CD4-positive, alpha-beta T cell (primary cell): ENCODE results near the gene CD226. TPM values are rescaled to one million over a fixed set of nuclear protein-coding genes. Genes with fewer than 3 reads are reported as not detected.

ENCODE experiments used
- ATAC-seq: fragments of 200-7000 bp; cut with Tn5 transposase; one replicate; pipeline ENCODE4 v1.10.0; 2022; ENCODE audit warnings: mild to moderate bottlenecking; ENCODE audit not compliant: poor library complexity
- CTCF ChIA-PET: fragments of 350-600 bp; sonication (Branson Sonifier 250); formaldehyde crosslinking; loops from one replicate; lab custom pipeline; 2021; ENCODE audit warnings: antibody characterized with exemption, inconsistent platforms; lab: Charles Lee
- POLR2A ChIA-PET: fragments of 350-600 bp; sonication (Branson Sonifier 250); formaldehyde crosslinking; loops from one replicate; lab custom pipeline; 2021; ENCODE audit warnings: antibody characterized with exemption, inconsistent platforms; lab: Charles Lee
- DNase-seq, 14 experiments: peaks; one replicate each; pipeline ENCODE4 v3.0.0-alpha.2; 2013 to 2020; ENCODE audit warnings: mixed read lengths in 2 of 14
- H3K27ac ChIP-seq, 2 donors: one replicate each; pipeline versions ENCODE4 v1.5.1 to v1.7.0; 2013; ENCODE audit warnings: low read length in 2 of 2, low read depth in 1 of 2, mild to moderate bottlenecking in 1 of 2
- H3K27me3 ChIP-seq, 2 experiments: 1 replicate in 1 of 2; 2 replicates in 1 of 2; pipeline versions ENCODE4 v1.6.1 to v1.7.0; 2013; ENCODE audit warnings: low read length in 2 of 2, control low read depth in 1 of 2, mild to moderate bottlenecking in 1 of 2, moderate library complexity in 1 of 2; ENCODE audit not compliant: insufficient read depth in 2 of 2, control insufficient read depth in 1 of 2
- H3K36me3 ChIP-seq: one replicate; pipeline ENCODE4 v1.6.1; 2013; ENCODE audit warnings: low read length, control low read depth; ENCODE audit not compliant: insufficient read depth
- H3K4me1 ChIP-seq: one replicate; pipeline ENCODE4 v1.6.1; 2013; ENCODE audit warnings: low read length, control low read depth; ENCODE audit not compliant: insufficient read depth
- H3K4me3 ChIP-seq: one replicate; pipeline ENCODE4 v1.5.1; 2013; ENCODE audit warnings: mild to moderate bottlenecking, low read length, moderate library complexity
- H3K9me3 ChIP-seq, 2 experiments: 1 replicate in 1 of 2; 2 replicates in 1 of 2; pipeline versions ENCODE4 v1.6.1 to v1.7.0; 2013; ENCODE audit warnings: low read length in 2 of 2, mild to moderate bottlenecking in 2 of 2, control low read depth in 1 of 2, moderate library complexity in 1 of 2; ENCODE audit not compliant: control insufficient read depth in 1 of 2, insufficient read depth in 1 of 2
- H3K27ac Mint-ChIP-seq: one replicate; pipeline ENCODE4 v1.8.0; 2020; ENCODE audit warnings: mixed read lengths
- H3K27me3 Mint-ChIP-seq: one replicate; pipeline ENCODE4 v1.8.0; 2021; ENCODE audit warnings: mixed read lengths
- H3K36me3 Mint-ChIP-seq: one replicate; pipeline ENCODE4 v1.8.0; 2021; ENCODE audit warnings: low read depth, mixed read lengths
- H3K4me1 Mint-ChIP-seq: one replicate; pipeline ENCODE4 v1.8.0; 2021; ENCODE audit warnings: low read depth, mixed read lengths
- H3K4me3 Mint-ChIP-seq: one replicate; pipeline ENCODE4 v1.8.0; 2020; ENCODE audit warnings: mild to moderate bottlenecking, mixed read lengths
- H3K9me3 Mint-ChIP-seq: one replicate; pipeline ENCODE4 v1.8.0; 2020; ENCODE audit warnings: mixed read lengths
- intact Hi-C, 2 experiments: fragments of 100-400 bp; cut with DNase I in 1 of 2; cut with micrococcal nuclease in 1 of 2; formaldehyde crosslinking; loops; one replicate each; pipeline versions ENCODE4 v1.15.1 to v1.9.0; 2023 to 2025; cut with DNase I, micrococcal nuclease
- total RNA-seq, 174 experiments: library from RNA in 2 of 174; stranded (reverse) in 2 of 174; gene quantifications; one replicate each; pipeline ENCODE4 v1.2.3 and lab custom pipeline; 2021 to 2026
- TF ChIP-seq, protein P1 (sequence below): fragments of 200-600 bp; IDR thresholded peaks from one replicate; pipeline ENCODE4 v1.8.0; 2022; ENCODE audit warnings: antibody characterized with exemption, mild to moderate bottlenecking

CD226 gene
- total RNA-seq, 2 experiments from 2014 or later: 74.0 to 74.8 TPM

DNA sequence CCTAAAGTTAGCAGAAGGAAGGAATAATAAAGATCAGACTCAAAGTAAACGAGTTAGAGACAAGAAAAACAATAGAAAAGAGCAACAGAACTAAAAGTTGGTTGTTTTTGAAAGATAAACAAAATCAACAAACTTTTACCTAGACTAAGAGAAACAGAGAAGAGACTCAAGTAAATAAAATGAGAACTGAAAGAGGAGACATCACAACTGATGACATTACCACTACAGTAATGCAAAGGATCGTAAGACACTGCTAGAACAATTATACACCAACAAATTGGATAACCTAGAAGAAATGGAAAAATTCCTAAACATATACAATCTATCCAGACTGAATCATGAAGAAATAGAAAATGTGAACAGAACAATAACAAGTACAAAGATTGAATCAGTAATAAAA lies 139.3 kb downstream of the CD226 start:
- H3K27ac Mint-ChIP-seq: no peak overlapping the region
- no peak overlapping the region for H3K27ac ChIP-seq
- H3K4me3 ChIP-seq: no peak overlapping the region
- peaks cover 43% of the 10 kb centered on the region for H3K36me3 Mint-ChIP-seq
- intact Hi-C loops: no loop called here
- no peak overlapping the region for H3K4me3 Mint-ChIP-seq
- TF ChIP-seq, protein P1, sequence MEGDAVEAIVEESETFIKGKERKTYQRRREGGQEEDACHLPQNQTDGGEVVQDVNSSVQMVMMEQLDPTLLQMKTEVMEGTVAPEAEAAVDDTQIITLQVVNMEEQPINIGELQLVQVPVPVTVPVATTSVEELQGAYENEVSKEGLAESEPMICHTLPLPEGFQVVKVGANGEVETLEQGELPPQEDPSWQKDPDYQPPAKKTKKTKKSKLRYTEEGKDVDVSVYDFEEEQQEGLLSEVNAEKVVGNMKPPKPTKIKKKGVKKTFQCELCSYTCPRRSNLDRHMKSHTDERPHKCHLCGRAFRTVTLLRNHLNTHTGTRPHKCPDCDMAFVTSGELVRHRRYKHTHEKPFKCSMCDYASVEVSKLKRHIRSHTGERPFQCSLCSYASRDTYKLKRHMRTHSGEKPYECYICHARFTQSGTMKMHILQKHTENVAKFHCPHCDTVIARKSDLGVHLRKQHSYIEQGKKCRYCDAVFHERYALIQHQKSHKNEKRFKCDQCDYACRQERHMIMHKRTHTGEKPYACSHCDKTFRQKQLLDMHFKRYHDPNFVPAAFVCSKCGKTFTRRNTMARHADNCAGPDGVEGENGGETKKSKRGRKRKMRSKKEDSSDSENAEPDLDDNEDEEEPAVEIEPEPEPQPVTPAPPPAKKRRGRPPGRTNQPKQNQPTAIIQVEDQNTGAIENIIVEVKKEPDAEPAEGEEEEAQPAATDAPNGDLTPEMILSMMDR: no peak
- no peaks in the 10 kb centered on the region for H3K27me3 ChIP-seq
- CTCF ChIA-PET: no interaction called here
- no peaks in the 10 kb centered on the region for H3K4me1 Mint-ChIP-seq
- H3K36me3 ChIP-seq: no peaks in the 10 kb centered on the region
- H3K4me1 ChIP-seq: no peaks in the 10 kb centered on the region
- DNase-seq: no peak
- H3K27me3 Mint-ChIP-seq: no peaks in the 10 kb centered on the region
- no peaks in the 10 kb centered on the region for H3K9me3 Mint-ChIP-seq
- no peak for ATAC-seq
- POLR2A ChIA-PET: no interaction called here
- no peaks in the 10 kb centered on the region for H3K9me3 ChIP-seq

DNA sequence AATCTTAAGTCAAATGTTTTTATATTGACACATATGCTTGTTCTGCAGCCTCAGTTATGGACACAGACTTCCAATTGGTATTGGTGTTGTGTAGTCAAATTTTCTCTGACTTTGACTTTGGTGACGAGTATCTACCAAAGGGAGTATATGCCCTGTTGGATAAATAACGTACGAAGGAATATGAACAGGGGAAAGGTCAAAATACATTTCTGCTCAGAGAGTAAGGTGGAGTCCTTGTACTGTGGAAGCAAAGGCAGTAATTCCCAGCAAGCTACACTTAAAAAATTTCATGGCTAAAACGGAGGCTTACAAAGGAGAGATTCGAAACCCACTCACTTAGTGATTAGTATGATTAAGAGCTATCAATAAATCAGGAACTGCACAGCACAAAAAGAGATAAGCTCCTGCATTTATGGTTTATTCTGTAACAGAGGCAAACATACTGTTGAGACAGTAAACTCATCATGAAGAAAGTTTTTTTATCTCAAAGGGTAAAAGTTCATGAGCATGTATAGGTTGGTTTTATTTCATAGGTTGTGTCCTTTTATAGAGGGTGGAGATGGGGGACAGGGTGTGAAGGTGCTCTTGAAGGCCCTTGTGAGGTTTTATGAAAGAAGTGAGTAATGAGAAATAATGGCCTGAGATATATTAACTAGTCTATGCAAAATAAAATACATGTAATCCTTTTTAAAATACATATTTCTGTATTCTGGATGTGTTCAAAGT lies 142.7 kb downstream of the CD226 start:
- POLR2A ChIA-PET: no interaction called here
- H3K27me3 ChIP-seq: no peaks in the 10 kb centered on the region
- no peak for ATAC-seq
- no peak overlapping the region for H3K27ac ChIP-seq
- Mint-ChIP-seq H3K4me3 (no peak overlapping the region), H3K9me3 (no peaks in the 10 kb centered on the region), H3K27me3 (no peaks in the 10 kb centered on the region), H3K36me3 (peaks cover 30% of the 10 kb centered on the region), H3K4me1 (no peaks in the 10 kb centered on the region), H3K27ac (no peak overlapping the region)
- no peak overlapping the region for H3K4me3 ChIP-seq
- H3K36me3 ChIP-seq: no peaks in the 10 kb centered on the region
- DNase-seq: no peak
- H3K4me1 ChIP-seq: no peaks in the 10 kb centered on the region
- no peaks in the 10 kb centered on the region for H3K9me3 ChIP-seq
- TF ChIP-seq, protein P1: no peak
- intact Hi-C loops: no loop called here
- CTCF ChIA-PET: no interaction called here
